NCI-H2171 treated with DMSO at 0.1 percent for 48 hours (cell line): Measurements from ENCODE around the gene NMRAL1.

ENCODE experiments used
- DNase-seq: peaks from one replicate; lab custom pipeline; 2025; lab: John Stamatoyannopoulos, UW

NMRAL1 gene

DNA sequence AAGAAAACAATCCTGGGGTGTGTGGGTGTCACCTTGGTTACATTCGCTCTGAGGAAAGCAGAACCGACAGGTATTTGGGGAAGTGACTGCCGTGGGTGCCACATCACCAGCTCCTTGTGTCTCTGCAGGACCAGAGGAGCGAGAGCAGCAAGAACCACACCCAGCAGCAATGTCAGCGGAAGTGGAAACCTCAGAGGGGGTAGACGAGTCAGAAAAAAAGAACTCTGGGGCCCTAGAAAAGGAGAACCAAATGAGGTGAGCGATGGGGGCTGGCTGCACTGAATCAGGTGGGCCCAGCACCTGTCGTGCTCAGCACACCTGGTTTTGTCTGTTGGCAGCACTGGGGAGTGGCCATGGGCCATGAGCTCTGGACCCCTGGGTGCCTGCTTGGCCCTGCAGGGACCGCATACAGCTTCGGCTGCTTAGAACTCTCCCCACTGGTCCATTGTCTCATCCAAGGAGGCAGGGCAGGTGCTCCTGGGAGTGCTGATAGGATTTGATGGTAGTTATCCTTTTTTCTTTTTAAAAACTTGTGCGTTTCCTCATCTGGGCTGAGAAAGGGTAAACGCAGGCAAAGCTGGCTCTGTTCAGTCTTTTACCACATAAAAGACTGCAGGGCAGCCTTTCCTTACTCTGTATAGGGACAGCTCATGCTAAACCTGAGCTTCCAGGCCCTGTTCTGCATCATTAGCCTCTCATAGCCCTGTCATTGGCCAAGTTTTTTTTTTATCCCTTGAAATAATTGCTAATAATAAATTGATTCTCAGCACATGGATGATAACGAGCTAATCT, 31.1 kb upstream of the NMRAL1 start:
- no peak for DNase-seq

DNA sequence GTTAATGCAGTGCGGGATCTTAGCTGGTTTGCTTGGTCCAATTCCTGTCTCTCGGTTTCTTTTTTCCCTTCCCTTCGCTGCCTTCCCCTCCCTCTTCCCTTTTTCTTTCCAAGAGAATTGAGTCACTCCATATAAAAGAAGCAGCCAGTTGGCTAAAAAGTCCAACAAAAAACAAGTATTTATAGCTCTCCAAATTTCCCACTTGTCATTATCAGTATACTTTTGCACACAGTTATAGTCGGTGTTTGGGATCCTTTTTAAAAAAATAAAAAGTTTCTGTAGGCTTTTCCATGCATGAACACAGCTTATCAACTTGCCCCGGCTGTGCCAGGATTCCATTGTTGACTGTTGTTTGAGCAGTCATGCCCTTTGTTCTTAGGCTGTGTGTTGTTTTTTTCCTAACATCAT, 26.6 kb upstream of the NMRAL1 start:
- no peak for DNase-seq

- no peak for DNase-seq
These were observed 25.8 kb upstream of the NMRAL1 start for GRCh38 chr16:4500272-4500671.

GRCh38 chr16:4499196-4499555, 24.8 kb upstream of the NMRAL1 start:
- DNase-seq, result no peak

DNA sequence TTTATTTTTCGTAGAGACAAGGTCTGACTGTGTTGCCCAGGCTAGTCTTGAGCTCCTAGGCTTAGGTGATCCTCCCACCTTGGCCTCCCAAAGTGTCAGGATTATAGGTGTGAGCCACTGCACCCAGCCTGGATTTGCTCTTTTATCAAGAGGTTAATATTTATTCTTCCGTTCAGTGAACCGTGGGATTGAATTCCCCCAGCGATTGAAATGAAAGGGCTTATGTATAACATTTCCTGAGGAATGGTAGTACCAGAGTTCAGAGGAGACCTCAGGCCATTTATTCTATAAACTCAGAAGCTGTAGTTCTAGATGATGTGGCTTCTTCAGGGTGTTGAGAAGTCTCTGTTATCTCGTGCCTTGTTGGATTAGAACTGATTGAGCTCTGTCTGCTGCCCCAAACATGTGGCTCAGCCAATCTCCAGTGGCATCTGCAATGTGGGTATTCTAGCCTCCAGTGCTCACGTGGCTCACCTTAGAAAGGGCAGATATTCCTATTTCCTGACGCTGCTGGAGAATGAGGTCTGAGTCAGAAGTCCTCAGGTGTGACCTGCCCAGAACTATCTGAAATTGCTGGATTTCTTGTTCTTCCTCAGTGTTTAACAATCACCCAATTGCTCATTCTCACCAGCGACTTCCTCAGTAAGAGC, 24.2 kb upstream of the NMRAL1 start:
- DNase-seq, result no peak

- no peak for DNase-seq
These were observed 21.9 kb upstream of the NMRAL1 start for GRCh38 chr16:4496305-4496704.

- no peak for DNase-seq
These were observed 21.3 kb upstream of the NMRAL1 start for GRCh38 chr16:4495766-4496165.

DNA sequence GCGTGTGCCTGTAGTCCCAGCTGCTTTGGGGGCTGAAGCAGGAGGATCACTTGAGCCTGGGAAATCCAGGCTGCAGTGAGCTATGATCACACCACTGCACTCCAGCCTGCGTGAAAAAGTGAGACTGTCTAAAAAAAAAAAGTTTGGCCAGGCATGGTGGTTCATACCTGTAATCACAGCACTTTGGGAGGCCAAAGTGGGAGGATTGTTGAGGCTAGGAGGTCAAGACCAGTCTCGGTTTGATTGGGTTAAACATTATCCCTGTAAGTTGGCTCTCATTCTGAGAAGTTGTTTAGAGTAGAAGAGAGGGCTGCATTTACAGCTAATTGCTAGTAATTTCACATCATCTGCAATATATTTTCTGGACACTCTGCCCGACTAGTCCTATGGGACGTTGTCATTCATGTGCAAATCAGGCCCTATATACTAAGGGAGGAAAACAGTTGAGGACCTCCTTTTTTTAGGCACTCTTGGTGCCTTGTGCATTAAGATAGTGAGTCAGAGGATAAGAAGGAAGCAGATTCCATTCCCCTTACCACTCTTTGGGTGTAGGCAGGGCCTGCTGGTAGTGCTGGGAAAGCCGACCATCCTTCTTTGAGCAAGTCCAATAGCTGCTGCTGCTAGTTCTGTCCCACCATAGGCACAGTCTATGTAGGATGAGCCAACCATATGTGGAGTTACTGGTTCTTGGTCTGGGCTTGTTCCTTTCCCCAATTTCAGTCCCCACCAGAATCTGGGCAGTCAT, 20.5 kb upstream of the NMRAL1 start:
- no peak for DNase-seq

DNA sequence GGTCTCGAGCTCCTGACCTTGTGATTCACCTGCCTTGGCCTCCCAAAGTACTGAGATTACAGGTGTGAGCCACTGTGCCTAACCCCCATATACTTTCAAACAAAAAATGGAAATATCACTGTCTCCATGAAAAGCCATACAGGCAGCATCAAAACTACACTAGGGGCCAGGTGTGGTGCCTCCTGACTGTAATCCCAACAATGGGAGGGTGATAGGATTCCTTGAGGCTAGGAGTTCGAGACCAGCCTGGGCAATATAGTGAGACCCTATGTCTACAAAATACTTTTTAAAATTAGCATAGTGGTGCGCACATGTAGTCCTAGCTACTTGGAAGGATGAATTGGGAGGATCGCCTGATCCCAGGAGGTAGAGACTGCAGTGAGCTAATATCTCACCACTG, 17.5 kb upstream of the NMRAL1 start:
- no peak for DNase-seq

GRCh38 chr16:4489030-4489429, 14.6 kb upstream of the NMRAL1 start:
- DNase-seq, result no peak

GRCh38 chr16:4488499-4488967, 14.1 kb upstream of the NMRAL1 start:
- DNase-seq, result no peak

DNA sequence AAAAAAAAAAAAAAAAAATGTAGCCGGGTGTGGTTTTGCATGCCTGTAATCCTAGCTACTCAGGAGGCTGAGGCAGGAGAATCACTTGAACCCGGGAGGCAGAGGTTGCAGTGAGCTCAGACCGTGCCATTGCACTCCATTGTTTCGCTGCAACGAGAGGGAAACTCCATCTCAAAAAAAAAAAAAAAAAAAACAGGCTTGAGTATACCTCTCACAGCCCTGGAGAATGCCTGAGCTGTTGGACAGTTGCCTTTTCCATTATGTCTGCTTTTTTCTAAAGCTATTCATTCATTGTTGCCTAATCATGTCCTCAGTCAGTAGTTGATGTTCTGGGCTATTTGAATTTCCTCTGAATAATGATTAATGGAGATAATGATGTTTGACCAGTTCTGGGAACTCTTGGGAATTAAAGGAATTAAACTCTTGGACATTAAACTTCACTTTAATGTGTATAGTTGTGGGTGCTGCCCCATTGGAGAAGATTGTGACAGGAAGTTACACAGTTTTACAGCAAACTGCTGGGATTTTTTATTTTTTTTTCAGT, 13.6 kb upstream of the NMRAL1 start:
- DNase-seq, result no peak

DNA sequence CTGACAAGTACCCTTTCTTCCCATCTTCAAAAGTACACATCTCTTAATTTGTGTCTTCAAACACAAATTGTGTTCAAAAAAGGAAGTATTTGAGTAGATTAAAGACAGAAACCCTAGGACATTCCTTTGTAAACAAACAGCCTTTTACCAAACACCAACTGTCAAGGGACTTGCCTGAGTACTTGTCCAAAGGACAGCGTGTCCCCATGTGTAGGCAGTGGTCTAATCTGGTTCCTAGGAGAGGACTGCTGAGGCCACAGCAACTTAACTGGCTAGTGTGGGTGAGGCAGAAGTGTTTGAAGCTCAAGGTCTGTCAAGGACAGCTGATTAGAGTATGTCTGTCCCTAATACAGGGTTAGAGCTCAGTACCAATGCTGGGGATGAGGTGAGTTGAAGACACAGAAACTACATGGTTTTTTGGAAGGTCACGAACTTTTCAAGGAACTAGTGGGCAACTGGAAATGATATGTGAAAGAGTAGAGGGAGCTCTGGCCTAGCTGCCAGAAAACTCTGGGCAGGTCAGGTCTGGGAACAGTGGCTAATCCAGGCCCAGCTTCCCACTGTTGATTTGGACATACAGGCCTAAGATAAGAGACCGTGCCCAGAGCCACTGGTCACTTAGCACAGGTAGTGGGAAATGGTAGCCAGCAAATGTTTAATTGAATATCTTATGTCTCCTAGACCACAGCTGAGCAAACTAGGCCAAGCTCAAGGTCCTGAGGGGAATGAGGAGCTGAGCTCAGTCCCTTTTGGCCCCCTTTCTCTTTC, 11.9 kb upstream of the NMRAL1 start:
- no peak for DNase-seq

DNA sequence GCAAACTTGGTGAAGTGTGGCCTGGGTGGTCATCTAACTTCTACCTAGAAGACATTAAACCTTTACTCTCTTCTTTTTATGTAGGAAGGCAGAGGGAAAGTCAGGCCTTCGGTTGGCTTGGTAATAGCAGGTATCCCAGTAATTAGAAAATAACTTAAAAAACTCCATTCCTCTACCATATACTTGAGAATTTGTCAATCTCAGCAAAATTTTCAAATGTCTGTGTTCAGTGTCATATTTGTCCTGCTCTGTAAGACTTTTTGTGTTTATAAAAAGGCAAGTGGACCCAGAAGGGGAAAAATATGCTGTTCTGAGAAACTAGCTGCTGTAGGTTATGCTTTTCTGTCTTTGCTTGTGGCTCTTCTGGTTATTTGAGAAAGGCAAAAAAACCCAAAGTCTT, 7.5 kb upstream of the NMRAL1 start:
- DNase-seq, result no peak

- DNase-seq, result peak; percentile 56
These were observed 7.1 kb upstream of the NMRAL1 start for GRCh38 chr16:4481526-4481925.

- DNase-seq, result no peak
These were observed 3.5 kb upstream of the NMRAL1 start for GRCh38 chr16:4477966-4478365.

- peak; percentile 89 for DNase-seq
These were observed 1.7 kb upstream of the NMRAL1 start, which contains the start of gene HMOX2 for GRCh38 chr16:4475880-4476788. TSS of gene HMOX2 (plus strand) at chr16:4476398. CDS start at chr16:4505525, 29,127 bp downstream.

DNA sequence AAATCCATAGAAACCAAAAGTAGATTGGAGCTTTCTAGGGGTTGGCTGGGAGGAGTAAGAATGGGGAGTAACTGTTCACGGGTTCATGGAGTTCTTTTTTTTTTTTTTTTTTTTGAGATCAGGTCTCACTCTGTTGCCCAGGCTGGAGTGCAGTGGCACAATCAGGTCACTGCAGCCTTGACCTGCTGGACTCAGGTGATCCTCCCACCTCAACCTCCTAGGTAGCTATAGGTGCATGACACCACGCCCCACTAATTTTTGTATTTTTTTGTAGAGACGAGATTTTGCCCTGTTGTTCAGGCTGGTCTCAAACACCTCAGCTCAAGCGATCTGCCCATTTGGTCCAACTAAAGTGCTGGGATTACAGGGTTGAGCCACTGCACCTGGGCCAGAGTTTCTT, 1.5 kb downstream of the NMRAL1 start:
- DNase-seq, result no peak

- DNase-seq, result no peak
These were observed 2.6 kb downstream of the NMRAL1 start for GRCh38 chr16:4471869-4472268.

- DNase-seq, result no peak
These were observed 5.5 kb downstream of the NMRAL1 start for GRCh38 chr16:4468972-4469371.

DNA sequence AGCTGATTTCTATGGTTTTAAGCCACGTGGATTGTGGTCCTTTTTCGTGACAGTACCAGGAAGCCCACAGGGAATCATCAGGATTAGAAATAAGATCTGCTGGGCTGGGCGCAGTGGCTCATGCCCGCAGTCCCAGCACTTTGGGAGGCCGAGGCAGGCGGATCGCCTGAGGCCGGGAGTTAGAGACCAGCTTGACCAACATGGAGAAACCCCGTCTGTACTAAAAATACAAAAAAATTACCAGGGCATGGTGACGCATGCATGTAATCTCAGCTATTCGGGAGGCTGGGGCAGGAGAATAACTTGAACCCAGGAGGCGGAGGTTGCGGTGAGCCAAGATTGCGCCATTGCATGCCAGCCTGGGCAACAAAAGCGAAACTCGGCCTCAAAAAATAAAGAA, 6.5 kb downstream of the NMRAL1 start:
- DNase-seq, result no peak
